SK-N-MC (cell line): Measurements from ENCODE around the gene KRTAP5-11.
"Not testable (repeated sequence)": the region's sequence is repeated elsewhere in the genome, so short reads cannot be mapped to it uniquely, and the experiment has no call there.

Experiments
- EZH2 ChIP-seq: fragments of 200-600 bp; sonication (generic); IDR thresholded peaks from one replicate; pipeline ENCODE4 v1.6.1; 2017; ENCODE audit warnings: antibody characterized with exemption
- POLR2AphosphoS5 ChIP-seq: IDR thresholded peaks from 2 replicates; pipeline ENCODE4 v1.6.1; 2012; ENCODE audit warnings: mild to moderate bottlenecking, low read depth, low read length, borderline replicate concordance

GRCh38 chr11:71630071-71630470 lies 47.4 kb upstream of the KRTAP5-11 start:
- TF ChIP-seq EZH2, POLR2AphosphoS5: not testable (repeated sequence)
